Hepatocyte (in vitro differentiated cells): ENCODE data around the gene LMX1B. TPM values are rescaled to one million over a fixed set of nuclear protein-coding genes. Genes with fewer than 3 reads are reported as not detected.

Experiments
- DNase-seq: peaks from one replicate; pipeline ENCODE4 v3.0.0-alpha.2; 2016; ENCODE audit warnings: low spot score
- H2AFZ ChIP-seq: fragments of 200-600 bp; sonication (generic); 2 replicates; pipeline ENCODE4 v1.6.0; 2016; ENCODE audit warnings: antibody characterized with exemption, mild to moderate bottlenecking
- H3K27ac ChIP-seq: fragments of 200-600 bp; sonication (generic); 2 replicates; pipeline ENCODE4 v1.5.1; 2016; ENCODE audit warnings: mild to moderate bottlenecking
- H3K27me3 ChIP-seq: fragments of 200-600 bp; sonication (generic); 2 replicates; pipeline ENCODE4 v1.6.1; 2016
- H3K36me3 ChIP-seq: fragments of 200-600 bp; sonication (generic); replicated peaks from 2 replicates; pipeline ENCODE4 v1.5.1; 2016; ENCODE audit warnings: low read depth; ENCODE audit not compliant: insufficient read depth
- H3K4me1 ChIP-seq: fragments of 200-600 bp; sonication (generic); 2 replicates; pipeline ENCODE4 v1.5.1; 2016; ENCODE audit warnings: mild to moderate bottlenecking, moderate library complexity; ENCODE audit not compliant: insufficient read depth
- H3K4me2 ChIP-seq: fragments of 200-600 bp; sonication (generic); 2 replicates; pipeline ENCODE4 v1.6.0; 2016
- H3K4me3 ChIP-seq: fragments of 200-600 bp; sonication (generic); 2 replicates; pipeline ENCODE4 v1.5.1; 2016; ENCODE audit warnings: mild to moderate bottlenecking
- H3K79me2 ChIP-seq: fragments of 200-600 bp; sonication (generic); 2 replicates; pipeline ENCODE4 v1.6.0; 2017; ENCODE audit warnings: mild to moderate bottlenecking
- H3K9me2 ChIP-seq: fragments of 200-600 bp; sonication (generic); replicated peaks from 2 replicates; pipeline ENCODE4 v1.6.0; 2017; ENCODE audit warnings: mild to moderate bottlenecking; ENCODE audit not compliant: insufficient read depth
- H3K9me3 ChIP-seq: fragments of 200-600 bp; sonication (generic); 2 replicates; pipeline ENCODE4 v1.5.1; 2016; ENCODE audit warnings: low read depth, mild to moderate bottlenecking
- H4K20me1 ChIP-seq: fragments of 200-600 bp; sonication (generic); 2 replicates; pipeline ENCODE4 v1.6.0; 2016; ENCODE audit warnings: mild to moderate bottlenecking; ENCODE audit not compliant: insufficient read depth, poor library complexity, severe bottlenecking
- EZH2 ChIP-seq: fragments of 200-600 bp; sonication (generic); IDR thresholded peaks from 2 replicates; pipeline ENCODE4 v1.6.1; 2016; ENCODE audit warnings: antibody characterized with exemption, mild to moderate bottlenecking, borderline replicate concordance
- EZH2phosphoT487 ChIP-seq: fragments of 200-600 bp; sonication (generic); IDR thresholded peaks from one replicate; pipeline ENCODE4 v1.6.1; 2018; ENCODE audit warnings: antibody characterized with exemption, mild to moderate bottlenecking, low read depth, moderate library complexity; ENCODE audit not compliant: unreplicated experiment, severe bottlenecking
- WGBS: methylation state at CpG from one replicate; pipeline ENCODE4 v1.1.6; 2016; ENCODE audit warnings: low lambda C conversion rate; ENCODE audit errors: missing lambda C conversion rate; 5-methylcytosine and 5-hydroxymethylcytosine counted together
- polyA plus RNA-seq: library from polyadenylated mRNA; unstranded; fragments of >200 nt; fragmentation: Nextera tagmentation; extraction: Ambion mirVana; gene quantifications from 2 replicates; pipeline ENCODE4 v1.2.1, GENCODE V29; 2016
- total RNA-seq: library from RNA; depleted of rRNA; stranded (reverse); fragments of >200 nt; gene quantifications from 2 replicates; pipeline ENCODE4 v1.2.3, GENCODE V29; 2014
- TF ChIP-seq, protein P1 (sequence below): fragments of 200-600 bp; sonication (generic); IDR thresholded peaks from 2 replicates; pipeline ENCODE4 v1.5.1; 2016; ENCODE audit warnings: antibody characterized with exemption, mild to moderate bottlenecking; ENCODE audit not compliant: poor library complexity

Gene LMX1B
- total and polyA plus RNA-seq, 2 experiments from 2014 or later: 0.16 TPM; not detected in 1

GRCh38 chr9:126675147-126675467, 61.4 kb downstream of the LMX1B start:
- DNase-seq: no peak
- 46% methylated on average over 8 of the region's 8 CpGs for WGBS
- Histone ChIP-seq H3K79me2 (no peaks in the 10 kb centered on the region), H3K9me3 (no peaks in the 10 kb centered on the region), H3K4me1 (peaks cover 17% of the 10 kb centered on the region), H4K20me1 (no peaks in the 10 kb centered on the region), H3K4me2 (no peak overlapping the region), H3K27me3 (peaks cover 68% of the 10 kb centered on the region), H3K9me2 (no peaks in the 10 kb centered on the region), H2AFZ (no peak overlapping the region), H3K4me3 (no peak overlapping the region), H3K36me3 (no peaks in the 10 kb centered on the region), H3K27ac (no peak overlapping the region)
- no peak for TF ChIP-seq EZH2
- TF ChIP-seq, protein P1, sequence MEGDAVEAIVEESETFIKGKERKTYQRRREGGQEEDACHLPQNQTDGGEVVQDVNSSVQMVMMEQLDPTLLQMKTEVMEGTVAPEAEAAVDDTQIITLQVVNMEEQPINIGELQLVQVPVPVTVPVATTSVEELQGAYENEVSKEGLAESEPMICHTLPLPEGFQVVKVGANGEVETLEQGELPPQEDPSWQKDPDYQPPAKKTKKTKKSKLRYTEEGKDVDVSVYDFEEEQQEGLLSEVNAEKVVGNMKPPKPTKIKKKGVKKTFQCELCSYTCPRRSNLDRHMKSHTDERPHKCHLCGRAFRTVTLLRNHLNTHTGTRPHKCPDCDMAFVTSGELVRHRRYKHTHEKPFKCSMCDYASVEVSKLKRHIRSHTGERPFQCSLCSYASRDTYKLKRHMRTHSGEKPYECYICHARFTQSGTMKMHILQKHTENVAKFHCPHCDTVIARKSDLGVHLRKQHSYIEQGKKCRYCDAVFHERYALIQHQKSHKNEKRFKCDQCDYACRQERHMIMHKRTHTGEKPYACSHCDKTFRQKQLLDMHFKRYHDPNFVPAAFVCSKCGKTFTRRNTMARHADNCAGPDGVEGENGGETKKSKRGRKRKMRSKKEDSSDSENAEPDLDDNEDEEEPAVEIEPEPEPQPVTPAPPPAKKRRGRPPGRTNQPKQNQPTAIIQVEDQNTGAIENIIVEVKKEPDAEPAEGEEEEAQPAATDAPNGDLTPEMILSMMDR: no peak
- no peak for TF ChIP-seq EZH2phosphoT487

GRCh38 chr9:126676102-126676684, 62.5 kb downstream of the LMX1B start:
- H2AFZ ChIP-seq: no peak overlapping the region

DNA sequence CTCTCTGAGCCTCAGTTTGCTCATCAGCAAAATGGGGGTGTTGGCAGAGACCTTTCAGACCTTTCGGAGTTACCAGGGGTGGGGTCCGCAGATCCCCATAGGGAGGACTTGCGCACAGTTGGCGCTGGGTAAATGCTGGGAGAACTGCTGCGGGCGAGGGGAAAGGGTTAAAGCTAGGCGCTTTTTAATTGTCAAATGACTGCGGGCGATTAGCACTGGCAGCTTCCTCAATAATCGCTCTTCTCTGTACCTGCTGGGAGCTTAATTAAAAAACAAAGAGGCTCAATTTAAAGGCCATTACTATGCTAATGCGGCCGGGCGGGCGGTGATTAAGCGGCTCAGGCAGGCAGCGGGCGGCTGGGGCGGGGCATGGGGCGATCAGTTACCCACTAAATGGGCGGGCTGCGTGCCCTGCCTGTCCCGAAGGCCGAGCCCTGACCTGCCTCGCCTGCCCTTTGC, 63.0 kb downstream of the LMX1B start:
- peak overlapping the region; percentile 49 for H3K4me2 ChIP-seq
- WGBS: 2% methylated on average over 24 of the region's 24 CpGs
- TF ChIP-seq EZH2phosphoT487 (peak; percentile 79), EZH2 (peak; percentile 90)
- TF ChIP-seq, protein P1: no peak
- H3K79me2 ChIP-seq: no peaks in the 10 kb centered on the region
- no peaks in the 10 kb centered on the region for H3K9me2 ChIP-seq
- peaks cover 82% of the 10 kb centered on the region for H3K27me3 ChIP-seq
- H3K4me1 ChIP-seq: peaks cover 6% of the 10 kb centered on the region
- H3K9me3 ChIP-seq: no peaks in the 10 kb centered on the region
- no peak overlapping the region for H3K4me3 ChIP-seq
- no peaks in the 10 kb centered on the region for H4K20me1 ChIP-seq
- H3K36me3 ChIP-seq: no peaks in the 10 kb centered on the region
- no peak overlapping the region for H3K27ac ChIP-seq
- DNase-seq: no peak
- no peak overlapping the region for H2AFZ ChIP-seq

More at GRCh38 chr9:126676102-126676684, 62.5 kb downstream of the LMX1B start:
- peaks cover 78% of the 10 kb centered on the region for H3K27me3 ChIP-seq
- no peak for DNase-seq
- no peaks in the 10 kb centered on the region for H3K36me3 ChIP-seq
- H3K4me2 ChIP-seq: no peak overlapping the region
- TF ChIP-seq, protein P1: no peak
- TF ChIP-seq EZH2phosphoT487 (no peak), EZH2 (no peak)
- no peaks in the 10 kb centered on the region for H3K9me2 ChIP-seq
- WGBS: 21% methylated on average over 11 of the region's 11 CpGs
- no peaks in the 10 kb centered on the region for H4K20me1 ChIP-seq
- H3K4me1 ChIP-seq: peaks cover 12% of the 10 kb centered on the region
- no peaks in the 10 kb centered on the region for H3K79me2 ChIP-seq
- no peaks in the 10 kb centered on the region for H3K9me3 ChIP-seq
- H3K4me3 ChIP-seq: no peak overlapping the region
- no peak overlapping the region for H3K27ac ChIP-seq
